Measurements from ENCODE around the gene RHBDL1.

RHBDL1 gene

DNA sequence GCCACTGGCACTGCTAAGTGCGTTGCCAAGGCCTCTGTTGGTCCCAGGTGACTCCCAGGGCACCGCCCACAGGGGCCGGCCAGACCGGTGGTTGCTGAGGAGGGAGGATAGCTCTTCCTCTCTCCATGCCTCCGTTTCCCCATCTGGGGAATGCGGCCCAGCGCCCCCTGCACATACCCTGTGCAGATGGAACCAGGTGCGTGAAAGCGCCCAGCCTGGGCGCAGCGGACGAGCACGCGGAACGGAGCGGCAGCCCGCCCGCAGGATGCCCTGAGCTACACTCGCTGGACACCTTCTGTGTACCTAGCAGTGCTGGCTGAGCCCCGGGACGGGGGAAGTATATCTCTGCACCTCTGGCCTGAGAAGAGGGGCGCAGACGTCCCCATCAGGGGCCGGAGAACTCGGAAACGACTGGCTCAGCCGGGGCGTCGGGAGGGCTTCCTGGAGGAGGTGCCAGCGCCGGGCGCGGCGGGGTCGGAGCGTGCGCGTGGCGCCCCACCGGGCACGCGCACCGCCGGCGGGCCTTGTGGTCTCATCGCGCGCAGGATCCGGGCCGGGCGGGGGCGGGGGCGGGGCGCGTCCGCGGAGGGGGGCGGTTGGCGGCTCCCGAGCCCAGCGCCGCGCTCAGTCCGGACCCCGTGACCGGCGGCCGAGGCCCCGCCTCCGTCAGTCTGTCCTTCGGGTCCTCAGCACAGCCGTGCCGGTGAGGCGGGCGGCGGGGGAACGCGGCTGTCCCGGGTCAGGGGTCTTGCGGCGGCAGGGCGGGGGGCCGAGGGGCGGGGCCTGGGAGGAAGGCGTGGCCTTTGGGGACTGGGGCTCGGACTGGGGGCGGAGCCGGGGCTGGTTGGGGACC, 51.2 kb downstream of the RHBDL1 start, which contains the start of the genes CCDC78 and HAGHL:
Gene CCDC78 (minus strand): TSS at position 6 of the 853 bp plus-strand sequence. CDS start 76 bp downstream, outside the sequence.
Gene HAGHL (plus strand): TSS at position 669 of the 853 bp plus-strand sequence. CDS start 404 bp downstream, outside the sequence.
- Histone ChIP-seq H3K4me3 (ENCODE audit: low read depth, low read length) (peak within 1 kb of the TSS; percentile 15), H3K27ac (ENCODE audit: extremely low read depth, low read depth, low read length) (peak within 1 kb of the TSS; percentile 11; the same call in 1 of the 2 replicates), H3K36me3 (ENCODE audit: control insufficient read depth in 2 of 2, insufficient read depth in 1 of 2, low read length in 2 of 2) (peaks cover 0 to 15% of the 10 kb centered on the region in 2 experiments; a peak in 2 of 3 replicates), H3K4me1 (ENCODE audit: control insufficient read depth, insufficient read depth, low read length) (peaks cover 4% of the 10 kb centered on the region; the same call in 1 of the 2 replicates), H3K9me3 (ENCODE audit: control insufficient read depth, insufficient read depth, low read depth, low read length) (no peaks in the 10 kb centered on the region)
- ChIA-PET CTCF (interaction anchor here (0.7 to 4.8 kb wide), 3 partner anchors 9 to 15 kb away, joined by 3 to 38 read pairs (median 3); partner anchors contain the start of genes CIAO3 and METRN), POLR2A (interaction anchor here (1.0 to 1.8 kb wide), 4 partner anchors 11 to 77 kb away, joined by 3 to 6 read pairs (median 4); partner anchors contain the start of genes JMJD8 and METRN)
- TF ChIP-seq ZNF341 (tag by site-specific recombination; IDR thresholded peaks at IDR 0.05; ENCODE audit: low read depth) (0 out of 2 replicates have a peak, but pooled peaks have one; percentile 16), ZNF600 (tag by site-specific recombination; IDR thresholded peaks at IDR 0.05) (peak; percentile 37), ZNF335 (tag by site-specific recombination; conservative IDR thresholded peaks at IDR 0.05) (no peak), PRDM1 (tag by site-specific recombination; IDR thresholded peaks at IDR 0.05) (no peak), ZNF146 (tag by site-specific recombination; IDR thresholded peaks at IDR 0.05) (no peak)
- TF ChIP-seq, protein P1, sequence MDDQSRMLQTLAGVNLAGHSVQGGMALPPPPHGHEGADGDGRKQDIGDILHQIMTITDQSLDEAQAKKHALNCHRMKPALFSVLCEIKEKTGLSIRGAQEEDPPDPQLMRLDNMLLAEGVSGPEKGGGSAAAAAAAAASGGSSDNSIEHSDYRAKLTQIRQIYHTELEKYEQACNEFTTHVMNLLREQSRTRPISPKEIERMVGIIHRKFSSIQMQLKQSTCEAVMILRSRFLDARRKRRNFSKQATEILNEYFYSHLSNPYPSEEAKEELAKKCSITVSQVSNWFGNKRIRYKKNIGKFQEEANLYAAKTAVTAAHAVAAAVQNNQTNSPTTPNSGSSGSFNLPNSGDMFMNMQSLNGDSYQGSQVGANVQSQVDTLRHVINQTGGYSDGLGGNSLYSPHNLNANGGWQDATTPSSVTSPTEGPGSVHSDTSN (CRISPR knock-in tag; IDR thresholded peaks at IDR 0.05) = 0 out of 2 replicates have a peak, but pooled peaks have one; percentile 17
- TF ChIP-seq, protein P2, sequence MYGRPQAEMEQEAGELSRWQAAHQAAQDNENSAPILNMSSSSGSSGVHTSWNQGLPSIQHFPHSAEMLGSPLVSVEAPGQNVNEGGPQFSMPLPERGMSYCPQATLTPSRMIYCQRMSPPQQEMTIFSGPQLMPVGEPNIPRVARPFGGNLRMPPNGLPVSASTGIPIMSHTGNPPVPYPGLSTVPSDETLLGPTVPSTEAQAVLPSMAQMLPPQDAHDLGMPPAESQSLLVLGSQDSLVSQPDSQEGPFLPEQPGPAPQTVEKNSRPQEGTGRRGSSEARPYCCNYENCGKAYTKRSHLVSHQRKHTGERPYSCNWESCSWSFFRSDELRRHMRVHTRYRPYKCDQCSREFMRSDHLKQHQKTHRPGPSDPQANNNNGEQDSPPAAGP (tag by site-specific recombination; IDR thresholded peaks at IDR 0.05) = 0 out of 2 replicates have a peak, but pooled peaks have one; percentile 16

DNA sequence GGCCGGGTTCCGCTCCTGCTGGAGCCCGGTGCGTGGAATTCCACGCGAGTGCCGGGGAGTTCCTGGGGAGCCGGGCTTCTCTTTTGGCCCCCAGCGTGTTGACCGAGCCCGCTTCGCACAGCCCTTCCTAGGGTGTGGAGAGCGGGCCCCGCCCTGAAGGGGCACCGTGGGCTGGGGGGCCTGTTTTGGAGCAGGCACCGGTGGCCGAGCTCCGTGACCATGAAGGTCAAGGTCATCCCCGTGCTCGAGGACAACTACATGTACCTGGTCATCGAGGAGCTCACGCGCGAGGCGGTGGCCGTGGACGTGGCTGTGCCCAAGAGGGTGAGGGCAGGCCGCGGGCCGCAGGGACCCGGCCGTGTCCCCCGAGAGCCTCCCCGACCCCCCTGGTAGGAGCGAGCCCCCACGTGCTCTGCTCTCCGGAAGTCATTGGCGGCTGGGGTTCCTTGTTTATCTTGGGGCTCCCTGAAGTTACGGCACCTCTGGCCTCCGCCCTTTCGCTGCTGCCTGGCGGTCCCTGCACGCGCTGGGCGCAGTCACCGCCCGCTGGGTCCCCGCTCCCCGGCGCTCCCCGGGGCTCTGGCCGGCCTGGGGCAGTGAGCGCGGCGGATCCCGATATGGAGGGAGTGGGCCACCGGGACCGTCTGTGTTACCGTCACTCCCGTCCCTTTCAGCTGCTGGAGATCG, 52.0 kb downstream of the RHBDL1 start:
- CTCF ChIA-PET = interaction anchor here (1.6 kb wide), 1 partner anchor 16 kb away, joined by 5 read pairs; no protein-coding TSS in a partner anchor
- TF ChIP-seq GLI2 (tag by site-specific recombination; IDR thresholded peaks at IDR 0.05; ENCODE audit: borderline replicate concordance, low read depth) (no peak), BCL11A (tag by site-specific recombination; IDR thresholded peaks at IDR 0.05; ENCODE audit: low read depth) (no peak), ZNF768 (tag by site-specific recombination; IDR thresholded peaks at IDR 0.05) (no peak), ZNF837 (tag by site-specific recombination; IDR thresholded peaks at IDR 0.05) (0 out of 2 replicates have a peak, but pooled peaks have one; percentile 71)
- TF ChIP-seq, protein P3, sequence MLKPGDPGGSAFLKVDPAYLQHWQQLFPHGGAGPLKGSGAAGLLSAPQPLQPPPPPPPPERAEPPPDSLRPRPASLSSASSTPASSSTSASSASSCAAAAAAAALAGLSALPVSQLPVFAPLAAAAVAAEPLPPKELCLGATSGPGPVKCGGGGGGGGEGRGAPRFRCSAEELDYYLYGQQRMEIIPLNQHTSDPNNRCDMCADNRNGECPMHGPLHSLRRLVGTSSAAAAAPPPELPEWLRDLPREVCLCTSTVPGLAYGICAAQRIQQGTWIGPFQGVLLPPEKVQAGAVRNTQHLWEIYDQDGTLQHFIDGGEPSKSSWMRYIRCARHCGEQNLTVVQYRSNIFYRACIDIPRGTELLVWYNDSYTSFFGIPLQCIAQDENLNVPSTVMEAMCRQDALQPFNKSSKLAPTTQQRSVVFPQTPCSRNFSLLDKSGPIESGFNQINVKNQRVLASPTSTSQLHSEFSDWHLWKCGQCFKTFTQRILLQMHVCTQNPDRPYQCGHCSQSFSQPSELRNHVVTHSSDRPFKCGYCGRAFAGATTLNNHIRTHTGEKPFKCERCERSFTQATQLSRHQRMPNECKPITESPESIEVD (tag by site-specific recombination; IDR thresholded peaks at IDR 0.05) = no peak
- TF ChIP-seq, protein P4, sequence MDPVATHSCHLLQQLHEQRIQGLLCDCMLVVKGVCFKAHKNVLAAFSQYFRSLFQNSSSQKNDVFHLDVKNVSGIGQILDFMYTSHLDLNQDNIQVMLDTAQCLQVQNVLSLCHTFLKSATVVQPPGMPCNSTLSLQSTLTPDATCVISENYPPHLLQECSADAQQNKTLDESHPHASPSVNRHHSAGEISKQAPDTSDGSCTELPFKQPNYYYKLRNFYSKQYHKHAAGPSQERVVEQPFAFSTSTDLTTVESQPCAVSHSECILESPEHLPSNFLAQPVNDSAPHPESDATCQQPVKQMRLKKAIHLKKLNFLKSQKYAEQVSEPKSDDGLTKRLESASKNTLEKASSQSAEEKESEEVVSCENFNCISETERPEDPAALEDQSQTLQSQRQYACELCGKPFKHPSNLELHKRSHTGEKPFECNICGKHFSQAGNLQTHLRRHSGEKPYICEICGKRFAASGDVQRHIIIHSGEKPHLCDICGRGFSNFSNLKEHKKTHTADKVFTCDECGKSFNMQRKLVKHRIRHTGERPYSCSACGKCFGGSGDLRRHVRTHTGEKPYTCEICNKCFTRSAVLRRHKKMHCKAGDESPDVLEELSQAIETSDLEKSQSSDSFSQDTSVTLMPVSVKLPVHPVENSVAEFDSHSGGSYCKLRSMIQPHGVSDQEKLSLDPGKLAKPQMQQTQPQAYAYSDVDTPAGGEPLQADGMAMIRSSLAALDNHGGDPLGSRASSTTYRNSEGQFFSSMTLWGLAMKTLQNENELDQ (tag by site-specific recombination; IDR thresholded peaks at IDR 0.05; ENCODE audit: low read depth) = no peak
- TF ChIP-seq, protein P5, sequence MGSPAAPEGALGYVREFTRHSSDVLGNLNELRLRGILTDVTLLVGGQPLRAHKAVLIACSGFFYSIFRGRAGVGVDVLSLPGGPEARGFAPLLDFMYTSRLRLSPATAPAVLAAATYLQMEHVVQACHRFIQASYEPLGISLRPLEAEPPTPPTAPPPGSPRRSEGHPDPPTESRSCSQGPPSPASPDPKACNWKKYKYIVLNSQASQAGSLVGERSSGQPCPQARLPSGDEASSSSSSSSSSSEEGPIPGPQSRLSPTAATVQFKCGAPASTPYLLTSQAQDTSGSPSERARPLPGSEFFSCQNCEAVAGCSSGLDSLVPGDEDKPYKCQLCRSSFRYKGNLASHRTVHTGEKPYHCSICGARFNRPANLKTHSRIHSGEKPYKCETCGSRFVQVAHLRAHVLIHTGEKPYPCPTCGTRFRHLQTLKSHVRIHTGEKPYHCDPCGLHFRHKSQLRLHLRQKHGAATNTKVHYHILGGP (tag by site-specific recombination; IDR thresholded peaks at IDR 0.05) = no peak
- TF ChIP-seq, protein P6, sequence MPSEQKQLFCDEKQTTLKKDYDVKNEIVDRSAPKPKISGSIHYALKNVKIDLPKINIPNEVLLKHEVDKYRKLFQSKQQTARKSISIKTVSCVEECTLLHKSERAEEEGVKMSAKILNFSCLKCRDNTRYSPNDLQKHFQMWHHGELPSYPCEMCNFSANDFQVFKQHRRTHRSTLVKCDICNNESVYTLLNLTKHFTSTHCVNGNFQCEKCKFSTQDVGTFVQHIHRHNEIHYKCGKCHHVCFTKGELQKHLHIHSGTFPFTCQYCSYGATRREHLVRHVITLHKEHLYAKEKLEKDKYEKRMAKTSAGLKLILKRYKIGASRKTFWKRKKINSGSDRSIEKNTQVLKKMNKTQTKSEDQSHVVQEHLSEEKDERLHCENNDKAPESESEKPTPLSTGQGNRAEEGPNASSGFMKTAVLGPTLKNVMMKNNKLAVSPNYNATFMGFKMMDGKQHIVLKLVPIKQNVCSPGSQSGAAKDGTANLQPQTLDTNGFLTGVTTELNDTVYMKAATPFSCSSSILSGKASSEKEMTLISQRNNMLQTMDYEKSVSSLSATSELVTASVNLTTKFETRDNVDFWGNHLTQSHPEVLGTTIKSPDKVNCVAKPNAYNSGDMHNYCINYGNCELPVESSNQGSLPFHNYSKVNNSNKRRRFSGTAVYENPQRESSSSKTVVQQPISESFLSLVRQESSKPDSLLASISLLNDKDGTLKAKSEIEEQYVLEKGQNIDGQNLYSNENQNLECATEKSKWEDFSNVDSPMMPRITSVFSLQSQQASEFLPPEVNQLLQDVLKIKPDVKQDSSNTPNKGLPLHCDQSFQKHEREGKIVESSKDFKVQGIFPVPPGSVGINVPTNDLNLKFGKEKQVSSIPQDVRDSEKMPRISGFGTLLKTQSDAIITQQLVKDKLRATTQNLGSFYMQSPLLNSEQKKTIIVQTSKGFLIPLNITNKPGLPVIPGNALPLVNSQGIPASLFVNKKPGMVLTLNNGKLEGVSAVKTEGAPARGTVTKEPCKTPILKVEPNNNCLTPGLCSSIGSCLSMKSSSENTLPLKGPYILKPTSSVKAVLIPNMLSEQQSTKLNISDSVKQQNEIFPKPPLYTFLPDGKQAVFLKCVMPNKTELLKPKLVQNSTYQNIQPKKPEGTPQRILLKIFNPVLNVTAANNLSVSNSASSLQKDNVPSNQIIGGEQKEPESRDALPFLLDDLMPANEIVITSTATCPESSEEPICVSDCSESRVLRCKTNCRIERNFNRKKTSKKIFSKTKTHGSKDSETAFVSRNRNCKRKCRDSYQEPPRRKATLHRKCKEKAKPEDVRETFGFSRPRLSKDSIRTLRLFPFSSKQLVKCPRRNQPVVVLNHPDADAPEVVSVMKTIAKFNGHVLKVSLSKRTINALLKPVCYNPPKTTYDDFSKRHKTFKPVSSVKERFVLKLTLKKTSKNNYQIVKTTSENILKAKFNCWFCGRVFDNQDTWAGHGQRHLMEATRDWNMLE (tag by site-specific recombination; conservative IDR thresholded peaks at IDR 0.05; ENCODE audit: low read depth) = no peak

More for the DNA sequence above, 52.0 kb downstream of the RHBDL1 start:
- Histone ChIP-seq H3K9me3 (ENCODE audit: control insufficient read depth, insufficient read depth, low read depth, low read length) (no peaks in the 10 kb centered on the region), H3K36me3 (ENCODE audit: control insufficient read depth in 2 of 2, insufficient read depth in 1 of 2, low read length in 2 of 2) (peaks cover under 1 to 20% of the 10 kb centered on the region in 2 experiments; a peak in 2 of 3 replicates), H3K4me1 (ENCODE audit: control insufficient read depth, insufficient read depth, low read length) (peaks cover 4% of the 10 kb centered on the region; the same call in 1 of the 2 replicates), H3K4me3 (ENCODE audit: low read depth, low read length) (peak overlapping the region; percentile 15), H3K27ac (ENCODE audit: extremely low read depth, low read depth, low read length) (peak overlapping the region; percentile 11; the same call in 1 of the 2 replicates)
- POLR2A ChIA-PET = interaction anchor here (1.0 to 1.8 kb wide), 9 partner anchors 8 to 61 kb away, joined by 3 to 11 read pairs (median 4); partner anchors contain the start of genes CHTF18, METRN, RPUSD1 and WDR24
